ENCODE results near the gene NME7.

The NME7 gene

DNA sequence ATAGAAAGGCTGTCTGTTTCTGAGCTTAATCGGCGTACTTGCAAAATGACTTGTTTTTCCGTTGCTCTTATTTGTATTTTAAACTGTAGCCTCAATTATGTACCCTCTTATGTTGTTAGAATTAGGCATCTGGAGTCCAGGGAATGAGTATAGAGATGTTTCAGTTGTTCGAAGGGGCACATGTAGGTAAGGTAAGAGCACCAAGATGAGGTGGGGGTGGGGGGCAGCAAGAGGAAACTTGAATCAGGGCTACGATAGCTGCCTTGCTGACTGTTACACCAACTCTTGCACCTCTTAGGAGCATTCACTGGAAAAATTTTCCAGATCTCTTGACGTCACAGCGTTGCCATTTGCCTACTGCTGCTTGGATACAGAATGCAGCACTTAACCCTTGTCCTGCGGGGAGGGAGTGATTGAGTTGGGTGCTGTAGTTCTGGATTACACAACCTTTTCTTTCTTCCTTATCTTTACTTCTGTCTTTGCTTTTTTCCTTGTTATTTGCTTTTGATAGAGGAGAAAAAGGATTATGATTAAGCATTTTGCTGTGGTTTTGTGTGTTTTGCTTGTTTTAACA, 257.9 kb downstream of the NME7 start:
- TF ChIP-seq, protein P1, sequence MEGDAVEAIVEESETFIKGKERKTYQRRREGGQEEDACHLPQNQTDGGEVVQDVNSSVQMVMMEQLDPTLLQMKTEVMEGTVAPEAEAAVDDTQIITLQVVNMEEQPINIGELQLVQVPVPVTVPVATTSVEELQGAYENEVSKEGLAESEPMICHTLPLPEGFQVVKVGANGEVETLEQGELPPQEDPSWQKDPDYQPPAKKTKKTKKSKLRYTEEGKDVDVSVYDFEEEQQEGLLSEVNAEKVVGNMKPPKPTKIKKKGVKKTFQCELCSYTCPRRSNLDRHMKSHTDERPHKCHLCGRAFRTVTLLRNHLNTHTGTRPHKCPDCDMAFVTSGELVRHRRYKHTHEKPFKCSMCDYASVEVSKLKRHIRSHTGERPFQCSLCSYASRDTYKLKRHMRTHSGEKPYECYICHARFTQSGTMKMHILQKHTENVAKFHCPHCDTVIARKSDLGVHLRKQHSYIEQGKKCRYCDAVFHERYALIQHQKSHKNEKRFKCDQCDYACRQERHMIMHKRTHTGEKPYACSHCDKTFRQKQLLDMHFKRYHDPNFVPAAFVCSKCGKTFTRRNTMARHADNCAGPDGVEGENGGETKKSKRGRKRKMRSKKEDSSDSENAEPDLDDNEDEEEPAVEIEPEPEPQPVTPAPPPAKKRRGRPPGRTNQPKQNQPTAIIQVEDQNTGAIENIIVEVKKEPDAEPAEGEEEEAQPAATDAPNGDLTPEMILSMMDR (conservative IDR thresholded peaks at IDR 0.05; ENCODE audit: low read depth, low read length) = no peak
- peak overlapping the region; percentile 100 for H3K4me3 ChIP-seq (ENCODE audit: low read length)
- DNase-seq (ENCODE audit: low read depth) = peak; percentile 98

DNA sequence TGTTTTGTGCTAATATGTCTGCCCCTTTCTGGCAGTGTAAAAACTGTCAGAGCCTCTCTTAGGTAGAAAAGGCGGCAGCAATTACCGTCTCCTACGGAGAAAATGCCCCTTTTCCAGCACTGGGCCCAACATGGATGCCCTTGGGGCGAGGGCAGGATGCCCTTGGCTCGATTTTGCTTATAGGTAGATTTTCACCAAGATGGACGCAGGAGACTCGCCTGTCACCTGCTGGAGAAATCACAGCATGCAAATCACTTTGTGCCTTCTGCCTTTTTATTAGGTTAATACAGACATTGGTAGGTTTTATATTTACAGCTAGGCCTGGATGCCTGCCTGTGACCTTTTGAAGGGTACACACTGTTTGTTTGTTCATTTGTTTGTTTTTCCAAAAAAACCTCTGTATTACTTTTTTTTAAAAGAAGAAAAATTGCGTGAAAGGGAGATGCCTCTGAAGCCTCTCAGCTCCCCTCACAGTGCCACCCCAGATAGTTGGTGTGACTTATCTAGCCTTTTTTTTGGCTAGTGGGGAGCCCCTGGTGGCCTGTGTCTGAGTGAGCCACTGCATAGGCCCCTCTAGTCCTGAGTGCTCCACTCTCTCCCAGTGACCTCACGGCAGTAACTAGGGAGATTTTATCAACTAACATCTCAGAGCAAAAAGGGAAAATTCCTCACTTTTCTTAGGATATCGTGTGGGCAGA, 258.6 kb downstream of the NME7 start:
- TF ChIP-seq, protein P1 (conservative IDR thresholded peaks at IDR 0.05; ENCODE audit: low read depth, low read length) = peak; percentile 44
- peak overlapping the region; percentile 100 for H3K4me3 ChIP-seq (ENCODE audit: low read length)
- no peak for DNase-seq (ENCODE audit: low read depth)

DNA sequence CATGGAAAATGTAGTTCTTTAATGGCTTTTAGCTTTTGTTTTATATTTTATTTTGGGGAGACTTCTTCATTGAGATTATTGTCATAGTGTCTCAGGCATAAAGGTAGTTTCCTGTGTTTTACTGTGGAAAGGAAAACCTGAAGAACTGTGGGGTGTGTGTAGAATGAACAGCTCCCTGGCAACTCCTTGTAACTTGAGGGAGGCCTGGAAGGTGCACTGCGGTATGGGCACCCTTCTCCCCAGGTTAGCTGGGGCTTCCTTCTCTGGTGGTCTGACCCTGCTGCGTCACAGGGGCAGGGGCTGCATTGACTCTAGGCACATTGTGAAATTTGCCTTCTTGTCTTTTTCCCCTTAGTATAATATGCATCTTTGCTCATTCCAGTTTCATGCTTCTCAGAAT, 259.4 kb downstream of the NME7 start:
- no peak for DNase-seq (ENCODE audit: low read depth)
- H3K4me3 ChIP-seq (ENCODE audit: low read length) = peak overlapping the region; percentile 100
- TF ChIP-seq, protein P1 (conservative IDR thresholded peaks at IDR 0.05; ENCODE audit: low read depth, low read length) = no peak

DNA sequence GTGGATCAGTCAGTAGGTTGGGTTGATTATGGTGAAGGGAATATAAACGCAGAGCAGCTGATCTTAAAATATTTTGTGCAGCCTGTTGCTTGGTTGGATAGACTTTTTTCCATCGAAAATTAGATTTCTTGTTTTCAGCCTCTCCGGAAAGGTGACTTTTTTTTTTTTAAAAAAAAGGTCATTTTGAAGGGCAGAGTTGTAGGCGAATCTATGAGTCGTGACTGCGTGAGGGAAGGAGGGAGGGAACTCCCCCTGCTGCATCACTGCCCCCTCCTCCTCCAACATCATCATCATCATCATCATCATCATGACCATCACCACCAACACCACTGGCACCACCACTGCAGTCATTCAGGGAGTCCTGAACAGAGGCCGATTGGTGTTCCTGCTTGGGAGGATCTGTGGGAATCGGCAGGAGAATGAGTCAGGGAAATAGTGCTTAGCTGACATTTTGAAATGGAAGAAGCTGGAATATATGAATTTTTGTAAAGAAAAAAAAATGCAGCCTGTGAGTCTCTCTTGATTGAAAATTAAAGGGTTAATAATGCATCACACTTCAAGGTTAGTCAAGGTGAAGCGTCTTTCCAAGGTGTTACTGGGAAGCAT, 259.9 kb downstream of the NME7 start:
- H3K4me3 ChIP-seq (ENCODE audit: low read length) = peak overlapping the region; percentile 100
- no peak for DNase-seq (ENCODE audit: low read depth)
- TF ChIP-seq, protein P1 (conservative IDR thresholded peaks at IDR 0.05; ENCODE audit: low read depth, low read length) = no peak

DNA sequence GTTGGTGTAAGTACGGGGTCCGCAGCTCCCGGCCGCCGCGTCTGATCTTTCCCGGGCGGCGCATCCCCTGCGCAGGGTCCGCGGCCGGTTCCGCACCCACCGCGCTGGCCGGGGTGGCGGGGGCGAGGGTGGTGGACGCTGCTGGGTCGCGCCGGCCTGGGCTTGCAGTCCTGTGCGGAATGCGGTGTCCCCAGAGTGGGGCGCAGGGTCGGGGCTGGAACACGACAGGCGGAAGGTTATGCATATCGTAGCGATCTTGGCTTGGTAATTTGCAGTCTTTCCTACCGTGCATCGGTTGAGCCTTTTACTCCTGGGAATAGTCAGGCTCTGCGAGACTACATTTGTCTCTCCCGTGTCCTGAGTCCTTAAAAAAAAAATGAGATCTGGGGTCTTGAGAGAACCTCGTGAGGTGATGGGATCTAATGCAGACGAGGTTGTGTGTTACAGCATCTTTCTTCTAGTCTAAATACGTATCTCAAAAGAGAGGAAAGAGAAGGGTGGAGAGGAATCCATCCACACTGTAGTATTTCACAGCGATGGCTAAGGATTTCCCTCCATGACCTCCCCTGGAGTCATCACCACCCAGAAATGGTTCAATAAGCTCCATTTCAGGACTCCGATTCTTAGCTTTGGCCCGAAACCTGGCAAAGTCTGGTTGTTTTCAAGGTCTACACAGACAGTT, 260.5 kb downstream of the NME7 start:
- DNase-seq (ENCODE audit: low read depth) = no peak
- peak overlapping the region; percentile 100 for H3K4me3 ChIP-seq (ENCODE audit: low read length)
- TF ChIP-seq, protein P1 (conservative IDR thresholded peaks at IDR 0.05; ENCODE audit: low read depth, low read length) = no peak

DNA sequence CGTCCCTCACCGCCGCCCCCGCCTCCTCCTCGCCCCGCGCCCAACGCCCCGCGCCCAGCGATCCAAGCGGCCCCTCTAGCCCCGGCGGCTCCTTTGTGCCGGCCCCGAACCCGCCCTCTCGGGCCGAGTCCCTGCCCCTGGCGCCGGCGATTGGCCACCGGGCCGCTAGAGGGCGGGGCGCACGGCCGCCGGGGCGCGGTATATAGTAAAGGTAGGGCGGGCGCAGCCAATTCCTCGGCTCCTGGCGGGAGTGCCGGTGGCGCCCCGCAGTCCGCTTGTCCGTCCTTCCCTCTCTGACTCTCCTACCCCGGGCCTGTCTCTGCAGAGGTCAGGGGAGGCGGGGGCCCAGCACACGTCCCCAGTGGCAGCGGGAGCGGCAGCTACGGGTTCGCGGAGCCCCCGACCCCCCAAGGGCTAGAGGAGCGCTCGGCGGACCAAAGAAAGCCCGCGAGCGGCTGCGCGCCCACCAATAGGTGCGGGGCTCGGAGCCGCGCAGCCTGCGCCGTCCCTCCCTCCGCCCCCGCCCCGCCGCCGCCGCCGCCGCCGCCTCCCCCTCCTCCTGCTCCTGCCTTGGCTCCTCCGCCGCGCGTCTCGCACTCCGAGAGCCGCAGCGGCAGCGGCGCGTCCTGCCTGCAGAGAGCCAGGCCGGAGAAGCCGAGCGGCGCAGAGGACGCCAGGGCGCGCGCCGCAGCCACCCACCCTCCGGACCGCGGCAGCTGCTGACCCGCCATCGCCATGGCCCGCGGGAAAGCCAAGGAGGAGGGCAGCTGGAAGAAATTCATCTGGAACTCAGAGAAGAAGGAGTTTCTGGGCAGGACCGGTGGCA, 261.3 kb downstream of the NME7 start, which contains the start of gene ATP1B1:
TSS of gene ATP1B1 (plus strand) at position 596 of the 826 bp plus-strand sequence. CDS start at position 736, 140 bp downstream.
- peak within 1 kb of the TSS; percentile 100 for H3K4me3 ChIP-seq (ENCODE audit: low read length)
- DNase-seq (ENCODE audit: low read depth) = no peak
- TF ChIP-seq, protein P1 (conservative IDR thresholded peaks at IDR 0.05; ENCODE audit: low read depth, low read length) = peak; percentile 34

Data from retinal pigment epithelial cell (primary cell).